IPS DF 6.9 (cell line): ENCODE measurements around the gene LRRN4.
"Not testable (repeated sequence)": the region's sequence is repeated elsewhere in the genome, so short reads cannot be mapped to it uniquely, and the experiment has no call there.

ENCODE experiments used
- DNase-seq: peaks from one replicate; pipeline ENCODE4 v3.0.0-alpha.2; 2013; ENCODE audit warnings: low read depth, low spot score
- H3K27ac ChIP-seq: one replicate; pipeline ENCODE4 v1.5.1; 2013; ENCODE audit warnings: low read length, control low read depth
- H3K27me3 ChIP-seq: 2 replicates; pipeline ENCODE4 v1.6.1; 2013; ENCODE audit warnings: mild to moderate bottlenecking, low read length; ENCODE audit not compliant: control insufficient read depth, insufficient read depth
- H3K36me3 ChIP-seq: 2 replicates; pipeline ENCODE4 v1.6.1; 2013; ENCODE audit warnings: low read length; ENCODE audit not compliant: control insufficient read depth, insufficient read depth
- H3K4me1 ChIP-seq: 2 replicates; pipeline ENCODE4 v1.6.1; 2013; ENCODE audit warnings: low read length; ENCODE audit not compliant: control insufficient read depth, insufficient read depth
- H3K4me3 ChIP-seq: 2 replicates; pipeline ENCODE4 v1.5.1; 2013; ENCODE audit warnings: mild to moderate bottlenecking, low read length
- H3K9me3 ChIP-seq: 2 replicates; pipeline ENCODE4 v1.6.1; 2013; ENCODE audit warnings: low read length, inconsistent platforms; ENCODE audit not compliant: control insufficient read depth, insufficient read depth
- WGBS: extraction: QIAGEN DNeasy Blood & Tissue Kit; methylation state at CpG from one replicate; pipeline ENCODE4 v1.1.7; 2013; ENCODE audit warnings: mixed read lengths, missing lambda C conversion rate; ENCODE audit not compliant: insufficient read length, insufficient coverage; 5-methylcytosine and 5-hydroxymethylcytosine counted together

The LRRN4 gene

DNA sequence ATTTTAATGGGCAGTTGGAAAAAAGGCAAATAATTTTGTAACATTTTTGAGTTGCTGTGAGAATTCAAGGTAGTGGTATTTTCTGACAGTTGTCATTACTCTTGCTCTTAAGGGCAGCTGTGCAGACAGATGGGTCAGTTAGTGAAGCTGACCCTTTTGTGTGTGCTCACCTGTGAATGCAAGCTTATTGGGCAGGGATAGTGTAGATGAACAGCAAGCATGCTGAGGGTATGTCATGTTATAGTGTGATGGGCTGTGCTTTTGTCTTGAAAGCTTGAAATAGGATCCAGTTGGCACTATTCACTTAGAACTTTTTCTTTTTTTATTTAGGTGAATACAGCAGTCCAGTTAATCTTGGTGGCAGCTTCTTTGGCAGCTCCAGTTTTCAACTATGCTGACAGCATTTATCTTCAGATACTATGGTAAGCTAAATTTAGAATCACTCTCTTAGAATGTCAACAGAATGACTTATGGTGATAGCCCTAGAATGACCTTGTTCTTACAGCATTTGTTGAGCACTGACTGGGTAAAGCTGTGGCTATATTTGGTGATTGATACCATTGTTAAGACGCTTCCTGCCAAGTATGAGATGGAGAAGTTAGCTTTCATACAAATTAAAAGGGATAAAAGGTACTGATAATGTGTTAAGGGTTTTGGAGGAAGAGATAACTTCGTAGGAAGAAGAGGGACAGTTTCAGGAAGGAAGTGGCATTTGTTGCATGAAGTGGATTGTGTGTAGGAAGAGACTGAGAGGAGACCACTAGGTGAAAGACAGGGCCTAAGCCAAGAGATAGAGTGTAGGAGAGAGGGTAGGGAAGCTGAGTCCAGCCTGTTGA is 19.5 kb downstream of the LRRN4 start:
- Histone ChIP-seq H3K9me3 (no peaks in the 10 kb centered on the region), H3K27me3 (no peaks in the 10 kb centered on the region), H3K36me3 (no peaks in the 10 kb centered on the region; the same call in 1 of the 2 replicates), H3K4me3 (no peak overlapping the region), H3K27ac (no peak overlapping the region), H3K4me1 (no peaks in the 10 kb centered on the region)
- WGBS: 100% methylated on average over 1 of the region's 2 CpGs
- DNase-seq: no peak

GRCh38 chr20:6032907-6033306 is 21.0 kb downstream of the LRRN4 start:
- not testable (repeated sequence) for H3K27me3 ChIP-seq, H3K9me3 ChIP-seq, DNase-seq, H3K4me1 ChIP-seq, H3K27ac ChIP-seq, H3K4me3 ChIP-seq, H3K36me3 ChIP-seq
- no CpG with 5 or more reads among the region's 8 CpGs for WGBS

- WGBS: no CpG with 5 or more reads among the region's 6 CpGs
- no peaks in the 10 kb centered on the region for H3K4me1 ChIP-seq
- H3K4me3 ChIP-seq: no peak overlapping the region
- H3K9me3 ChIP-seq: no peaks in the 10 kb centered on the region
- no peak overlapping the region for H3K27ac ChIP-seq
- H3K27me3 ChIP-seq: no peaks in the 10 kb centered on the region
- no peaks in the 10 kb centered on the region; the same call in 1 of the 2 replicates for H3K36me3 ChIP-seq
- DNase-seq: no peak
Measured at GRCh38 chr20:6030453-6031080, 23.3 kb downstream of the LRRN4 start.

DNA sequence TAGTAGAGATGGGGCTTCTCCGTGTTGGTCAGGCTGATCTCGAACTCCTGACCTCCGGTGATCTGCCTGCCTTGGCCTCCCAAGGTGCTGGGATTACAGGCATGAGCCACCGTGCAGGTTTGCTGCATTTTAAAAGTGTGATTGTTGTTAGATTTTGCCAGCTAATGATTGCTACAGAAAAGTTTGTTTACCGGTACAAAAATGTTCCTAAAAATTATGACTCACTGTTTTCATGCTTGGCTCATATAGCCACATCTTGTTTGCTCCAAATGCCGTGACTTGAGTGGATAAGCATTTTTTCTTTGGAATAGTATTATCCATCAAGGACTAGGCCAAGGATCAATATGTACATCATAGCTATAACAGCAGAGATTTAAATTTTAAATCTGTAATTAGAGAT is 24.3 kb downstream of the LRRN4 start:
- Histone ChIP-seq H3K4me3 (no peak overlapping the region), H3K27me3 (no peaks in the 10 kb centered on the region), H3K27ac (no peak overlapping the region), H3K9me3 (no peaks in the 10 kb centered on the region), H3K4me1 (no peaks in the 10 kb centered on the region), H3K36me3 (no peaks in the 10 kb centered on the region; the same call in 1 of the 2 replicates)
- no CpG with 5 or more reads among the region's 6 CpGs for WGBS
- no peak for DNase-seq

- Histone ChIP-seq H3K4me1 (no peaks in the 10 kb centered on the region), H3K9me3 (no peaks in the 10 kb centered on the region), H3K27ac (no peak overlapping the region), H3K27me3 (no peaks in the 10 kb centered on the region), H3K36me3 (peaks cover 4% of the 10 kb centered on the region; the same call in 1 of the 2 replicates), H3K4me3 (no peak overlapping the region)
- no peak for DNase-seq
Measured at GRCh38 chr20:6028818-6029217, 25.0 kb downstream of the LRRN4 start.

- no CpG with 5 or more reads among the region's 3 CpGs for WGBS
- no peaks in the 10 kb centered on the region for H3K27me3 ChIP-seq
- H3K4me3 ChIP-seq: no peak overlapping the region
- H3K27ac ChIP-seq: no peak overlapping the region
- no peak for DNase-seq
- no peaks in the 10 kb centered on the region for H3K4me1 ChIP-seq
- peaks cover 8% of the 10 kb centered on the region; the same call in 1 of the 2 replicates for H3K36me3 ChIP-seq
- H3K9me3 ChIP-seq: no peaks in the 10 kb centered on the region
Measured at GRCh38 chr20:6026051-6026450, 27.8 kb downstream of the LRRN4 start.

DNA sequence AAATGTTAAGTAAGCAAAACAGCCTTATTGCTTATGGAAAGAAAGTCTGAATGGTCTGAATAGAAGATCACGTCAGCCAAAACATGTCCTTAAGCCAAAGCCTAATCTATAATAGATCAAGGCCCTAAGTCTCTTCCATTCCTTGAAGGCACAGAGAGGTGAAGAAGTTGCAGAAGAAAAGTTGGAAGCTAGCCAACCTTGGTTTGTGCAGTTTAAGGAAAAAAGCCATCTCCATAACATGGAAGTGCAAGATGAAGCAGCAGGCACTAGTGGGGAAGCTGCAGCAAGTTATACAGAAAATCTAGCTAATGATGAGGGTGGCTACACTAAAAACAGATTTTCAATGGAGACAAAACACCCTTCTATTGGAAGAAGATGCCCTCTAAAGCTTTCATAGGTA is 29.1 kb downstream of the LRRN4 start:
- Histone ChIP-seq H3K4me3 (no peak overlapping the region), H3K27ac (no peak overlapping the region), H3K4me1 (no peaks in the 10 kb centered on the region), H3K36me3 (peaks cover 8% of the 10 kb centered on the region; the same call in 1 of the 2 replicates), H3K9me3 (no peaks in the 10 kb centered on the region), H3K27me3 (no peaks in the 10 kb centered on the region)
- DNase-seq: no peak
- WGBS: no CpG with 5 or more reads among the region's 1 CpG

GRCh38 chr20:6017880-6018279 is 36.0 kb downstream of the LRRN4 start:
- no peak for DNase-seq
- Histone ChIP-seq H3K36me3 (no peaks in the 10 kb centered on the region), H3K4me3 (no peak overlapping the region), H3K27me3 (no peaks in the 10 kb centered on the region), H3K9me3 (no peaks in the 10 kb centered on the region), H3K4me1 (no peaks in the 10 kb centered on the region), H3K27ac (no peak overlapping the region)
- WGBS: no CpG with 5 or more reads among the region's 7 CpGs

DNA sequence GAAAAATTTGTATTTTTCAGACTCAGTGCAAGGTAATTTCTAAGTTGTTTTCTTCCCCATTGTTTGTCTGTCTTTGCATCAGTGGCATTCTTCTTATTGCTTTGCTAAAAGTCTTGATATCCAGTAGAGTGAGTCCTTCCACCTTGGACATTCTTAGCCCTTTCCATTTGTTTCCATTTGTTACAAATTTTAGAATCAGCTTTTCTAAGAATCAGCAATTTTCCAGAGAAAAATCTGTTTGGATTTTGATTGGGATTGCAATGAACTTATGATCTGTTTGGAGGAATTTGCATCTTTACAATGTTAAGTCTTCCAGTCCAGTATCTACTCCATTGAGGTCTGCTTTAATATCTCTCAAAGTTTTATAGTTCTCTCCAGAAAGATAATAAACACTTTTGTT is 36.4 kb downstream of the LRRN4 start:
- H3K4me1 ChIP-seq: no peaks in the 10 kb centered on the region
- H3K36me3 ChIP-seq: no peaks in the 10 kb centered on the region
- no peak overlapping the region for H3K27ac ChIP-seq
- H3K9me3 ChIP-seq: no peaks in the 10 kb centered on the region
- no peaks in the 10 kb centered on the region for H3K27me3 ChIP-seq
- H3K4me3 ChIP-seq: no peak overlapping the region
- no peak for DNase-seq

DNA sequence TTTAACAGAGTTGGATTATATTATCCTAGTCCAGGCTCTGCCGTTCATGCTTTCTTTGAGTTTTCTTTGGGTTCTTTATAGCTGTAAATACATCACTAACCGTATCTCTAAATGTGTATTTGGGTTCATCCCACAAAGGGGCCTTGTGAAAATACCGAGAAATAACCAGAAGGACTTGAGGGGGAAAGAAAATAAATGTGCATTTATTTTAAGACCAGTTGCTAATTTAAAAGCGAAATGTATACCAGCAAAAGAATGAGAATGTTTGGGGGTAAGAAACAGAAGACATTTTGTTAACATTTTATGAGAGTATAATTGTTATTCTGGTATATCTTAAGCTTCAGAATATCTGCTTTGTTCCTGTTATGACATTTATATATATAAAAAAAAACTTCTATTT is 38.9 kb downstream of the LRRN4 start:
- Histone ChIP-seq H3K27ac (no peak overlapping the region), H3K27me3 (no peaks in the 10 kb centered on the region), H3K4me1 (no peaks in the 10 kb centered on the region), H3K4me3 (no peak overlapping the region), H3K36me3 (peaks cover 3% of the 10 kb centered on the region; the same call in 1 of the 2 replicates), H3K9me3 (no peaks in the 10 kb centered on the region)
- no peak for DNase-seq
- no CpG with 5 or more reads among the region's 4 CpGs for WGBS

DNA sequence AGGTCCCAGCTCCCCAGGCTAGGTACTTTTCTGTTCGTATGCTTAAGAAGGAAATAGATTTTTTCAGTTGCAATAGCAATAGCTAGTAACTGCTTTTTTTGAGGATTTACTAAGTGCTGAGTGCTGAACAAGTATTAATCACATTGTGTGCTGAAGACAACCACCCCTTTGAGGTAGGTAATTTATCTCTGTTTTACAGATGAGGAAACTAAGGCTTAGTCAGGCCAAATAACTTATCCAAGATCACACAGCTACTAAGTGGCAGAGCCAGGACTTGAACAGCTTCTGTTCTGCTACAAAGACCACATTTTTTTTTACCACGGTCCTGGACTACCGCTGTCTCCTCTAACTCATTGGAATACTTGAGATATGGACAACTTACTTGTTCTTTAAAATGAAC is 39.8 kb downstream of the LRRN4 start:
- Histone ChIP-seq H3K9me3 (no peaks in the 10 kb centered on the region), H3K4me1 (no peaks in the 10 kb centered on the region), H3K27me3 (no peaks in the 10 kb centered on the region), H3K36me3 (peaks cover 3% of the 10 kb centered on the region; the same call in 1 of the 2 replicates), H3K4me3 (no peak overlapping the region), H3K27ac (no peak overlapping the region)
- no peak for DNase-seq
- WGBS: no CpG with 5 or more reads among the region's 3 CpGs
